ENCODE data around the gene TSSK3.

The TSSK3 gene

DNA sequence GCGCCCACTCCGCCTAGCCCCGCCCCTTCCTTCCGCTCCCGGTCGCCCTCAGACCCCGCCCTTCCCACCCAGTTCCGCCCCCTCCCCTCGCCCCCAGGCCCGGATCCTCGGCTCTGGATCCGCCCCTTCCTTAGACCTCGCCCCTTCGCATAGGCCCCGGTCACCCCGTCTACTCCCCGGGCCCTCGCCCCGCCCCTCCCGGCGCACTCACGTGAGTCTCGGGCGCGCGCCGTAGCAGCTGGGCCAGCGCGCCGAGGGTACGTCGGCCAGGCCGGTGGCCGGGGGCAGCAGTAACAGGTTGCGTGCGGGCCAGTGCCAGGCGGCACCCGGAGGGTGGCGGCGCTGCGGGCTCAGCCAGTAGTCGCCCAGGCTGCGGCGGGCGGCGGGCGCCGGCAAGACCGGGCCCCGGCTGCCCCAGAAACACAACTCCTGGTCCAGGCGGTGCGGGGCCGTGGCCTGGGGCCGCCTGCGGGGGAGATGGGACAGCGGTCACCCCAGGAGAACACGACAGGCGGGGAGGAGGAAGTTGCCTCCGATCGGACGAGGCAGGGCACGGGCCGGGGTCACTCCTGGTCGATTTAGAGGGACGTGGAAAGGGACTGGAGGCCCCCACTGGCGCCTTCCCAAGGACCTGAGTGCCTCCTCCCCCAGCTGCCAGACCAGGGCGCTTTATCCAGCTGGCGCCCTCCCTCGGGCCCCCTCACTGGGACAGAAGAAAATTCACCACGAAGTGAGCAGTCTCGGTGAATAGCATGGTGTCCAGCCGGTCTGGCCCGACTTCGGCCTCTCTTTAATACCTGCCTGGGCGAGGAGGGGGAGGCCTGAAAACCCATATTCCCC, 10.7 kb upstream of the TSSK3 start:
- H3K4me2 ChIP-seq (ENCODE audit: low read length) = peak overlapping the region; percentile 86
- peak overlapping the region; percentile 88 for H3K9ac ChIP-seq (ENCODE audit: low read length)
- peak overlapping the region; percentile 94 for H3K4me3 ChIP-seq (ENCODE audit: low read length)
- H4K20me1 ChIP-seq (ENCODE audit: insufficient read depth, low read length) = no peaks in the 10 kb centered on the region
- no peaks in the 10 kb centered on the region for H3K9me3 ChIP-seq (ENCODE audit: insufficient read depth, low read length)
- H3K36me3 ChIP-seq (replicated peaks; ENCODE audit: low read depth, low read length) = no peaks in the 10 kb centered on the region
- TF ChIP-seq EZH2phosphoT487 (IDR thresholded peaks at IDR 0.05; ENCODE audit: low read depth) = no peak
- no peak for TF ChIP-seq CTCF (IDR thresholded peaks at IDR 0.05; ENCODE audit: low read depth, low read length)
- H3K27me3 ChIP-seq (ENCODE audit: low read depth, low read length) = no peaks in the 10 kb centered on the region
- no peaks in the 10 kb centered on the region for H3K79me2 ChIP-seq (ENCODE audit: low read length)
- peak overlapping the region; percentile 55; the same call in 1 of the 2 replicates for H2AFZ ChIP-seq (ENCODE audit: low read depth, low read length)
- peaks cover 11% of the 10 kb centered on the region for H3K4me1 ChIP-seq (ENCODE audit: low read length)
- peak overlapping the region; percentile 25; the same call in 1 of the 2 replicates for H3K27ac ChIP-seq (ENCODE audit: low read length)

DNA sequence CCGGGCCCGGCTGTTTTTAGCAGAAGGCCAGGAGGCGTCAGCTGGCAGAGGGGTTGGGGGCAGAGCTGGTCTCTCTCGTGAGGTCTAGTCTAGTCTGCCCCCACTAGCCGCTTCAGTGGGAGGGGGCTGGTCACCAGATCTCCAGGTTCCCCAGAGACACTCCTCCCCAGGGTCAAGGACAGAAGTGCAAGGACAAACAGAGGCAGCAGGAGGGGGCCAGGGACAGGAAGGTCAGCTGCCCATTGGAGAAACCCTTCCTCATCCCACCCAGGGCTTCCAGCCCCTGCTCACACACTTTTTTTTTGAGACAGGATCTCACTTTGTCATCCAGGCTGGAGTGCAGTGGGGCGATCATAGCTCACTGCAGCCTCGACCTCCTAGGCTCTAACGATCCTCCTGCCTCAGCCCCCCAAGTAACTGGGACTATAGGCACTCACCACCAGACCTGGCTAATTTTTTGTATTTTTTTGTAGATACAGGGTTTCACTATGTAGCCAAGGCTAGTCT, 10.0 kb upstream of the TSSK3 start:
- peak overlapping the region; percentile 88 for H3K9ac ChIP-seq (ENCODE audit: low read length)
- H2AFZ ChIP-seq (ENCODE audit: low read depth, low read length) = no peak overlapping the region
- peaks cover 11% of the 10 kb centered on the region for H3K4me1 ChIP-seq (ENCODE audit: low read length)
- no peaks in the 10 kb centered on the region for H3K27me3 ChIP-seq (ENCODE audit: low read depth, low read length)
- no peaks in the 10 kb centered on the region for H3K36me3 ChIP-seq (replicated peaks; ENCODE audit: low read depth, low read length)
- no peaks in the 10 kb centered on the region for H3K9me3 ChIP-seq (ENCODE audit: insufficient read depth, low read length)
- no peaks in the 10 kb centered on the region for H3K79me2 ChIP-seq (ENCODE audit: low read length)
- H3K27ac ChIP-seq (ENCODE audit: low read length) = no peak overlapping the region
- no peak for TF ChIP-seq CTCF (IDR thresholded peaks at IDR 0.05; ENCODE audit: low read depth, low read length)
- TF ChIP-seq EZH2phosphoT487 (IDR thresholded peaks at IDR 0.05; ENCODE audit: low read depth) = no peak
- H4K20me1 ChIP-seq (ENCODE audit: insufficient read depth, low read length) = no peaks in the 10 kb centered on the region
- peak overlapping the region; percentile 94 for H3K4me3 ChIP-seq (ENCODE audit: low read length)
- H3K4me2 ChIP-seq (ENCODE audit: low read length) = peak overlapping the region; percentile 86

DNA sequence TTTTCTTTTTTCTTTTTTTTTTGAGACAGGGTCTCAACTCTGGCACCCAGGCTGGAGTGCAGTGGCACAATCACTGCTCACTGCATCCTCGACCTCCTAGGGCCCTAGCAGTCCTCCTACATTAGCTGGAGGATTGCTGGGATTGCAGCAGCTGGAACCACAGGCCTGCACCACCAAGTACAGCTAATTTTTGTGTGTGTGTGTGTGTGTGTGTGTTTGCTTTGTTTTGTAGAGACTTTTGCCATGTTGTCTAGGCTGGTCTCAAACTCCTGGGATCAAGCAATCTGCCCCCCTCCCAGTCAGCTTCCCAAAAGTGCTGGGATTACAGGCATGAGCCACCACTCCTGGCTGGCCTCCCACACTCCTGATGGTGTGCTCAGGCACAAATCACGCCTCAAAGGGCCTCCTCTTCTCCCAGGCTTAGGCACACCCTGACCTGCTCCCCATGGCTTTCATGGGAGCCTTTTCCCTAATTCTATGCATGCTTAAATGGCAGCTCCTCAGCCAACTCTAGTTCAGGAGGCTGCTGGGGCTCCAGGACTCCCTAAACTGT, 9.4 kb upstream of the TSSK3 start:
- no peak overlapping the region for H3K9ac ChIP-seq (ENCODE audit: low read length)
- H2AFZ ChIP-seq (ENCODE audit: low read depth, low read length) = no peak overlapping the region
- no peaks in the 10 kb centered on the region for H3K79me2 ChIP-seq (ENCODE audit: low read length)
- H3K4me1 ChIP-seq (ENCODE audit: low read length) = peaks cover 11% of the 10 kb centered on the region
- H3K27ac ChIP-seq (ENCODE audit: low read length) = no peak overlapping the region
- no peak for TF ChIP-seq CTCF (IDR thresholded peaks at IDR 0.05; ENCODE audit: low read depth, low read length)
- no peak for TF ChIP-seq EZH2phosphoT487 (IDR thresholded peaks at IDR 0.05; ENCODE audit: low read depth)
- H3K36me3 ChIP-seq (replicated peaks; ENCODE audit: low read depth, low read length) = no peaks in the 10 kb centered on the region
- H4K20me1 ChIP-seq (ENCODE audit: insufficient read depth, low read length) = no peaks in the 10 kb centered on the region
- H3K9me3 ChIP-seq (ENCODE audit: insufficient read depth, low read length) = no peaks in the 10 kb centered on the region
- no peaks in the 10 kb centered on the region for H3K27me3 ChIP-seq (ENCODE audit: low read depth, low read length)
- H3K4me3 ChIP-seq (ENCODE audit: low read length) = no peak overlapping the region
- H3K4me2 ChIP-seq (ENCODE audit: low read length) = no peak overlapping the region

GRCh38 chr1:32353431-32353830, 8.9 kb upstream of the TSSK3 start:
- TF ChIP-seq CTCF (IDR thresholded peaks at IDR 0.05; ENCODE audit: low read depth, low read length) (no peak), EZH2phosphoT487 (IDR thresholded peaks at IDR 0.05; ENCODE audit: low read depth) (no peak)
- Histone ChIP-seq H3K4me3 (ENCODE audit: low read length) (no peak overlapping the region), H3K4me1 (ENCODE audit: low read length) (peaks cover 11% of the 10 kb centered on the region), H3K27ac (ENCODE audit: low read length) (no peak overlapping the region), H3K9ac (ENCODE audit: low read length) (no peak overlapping the region), H3K79me2 (ENCODE audit: low read length) (no peaks in the 10 kb centered on the region), H3K4me2 (ENCODE audit: low read length) (no peak overlapping the region), H4K20me1 (ENCODE audit: insufficient read depth, low read length) (no peaks in the 10 kb centered on the region), H3K36me3 (replicated peaks; ENCODE audit: low read depth, low read length) (no peaks in the 10 kb centered on the region), H2AFZ (ENCODE audit: low read depth, low read length) (no peak overlapping the region), H3K9me3 (ENCODE audit: insufficient read depth, low read length) (no peaks in the 10 kb centered on the region), H3K27me3 (ENCODE audit: low read depth, low read length) (no peaks in the 10 kb centered on the region)
